Bronchial epithelial cell (primary cell): ENCODE results near the gene SLX4IP. TPM values are rescaled to one million over a fixed set of nuclear protein-coding genes. Genes with fewer than 3 reads are reported as not detected.
A peak's percentile ranks its signal among the peaks of the same experiment; 100 is the strongest.

Experiments used
- DNase-seq: peaks from one replicate; pipeline ENCODE4 v3.0.0-alpha.2; 2010; ENCODE audit warnings: low read depth
- FAIRE-seq: peaks from 2 replicates; lab custom pipeline; 2011; peaks lifted over from hg19 to GRCh38; lab: Jason Lieb, UNC
- H3K27me3 ChIP-seq: 2 replicates; pipeline ENCODE4 v1.5.1; 2011; ENCODE audit warnings: low read length; ENCODE audit not compliant: control insufficient read depth, insufficient read depth
- H3K36me3 ChIP-seq: 2 replicates; pipeline ENCODE4 v1.5.1; 2011; ENCODE audit warnings: low read length; ENCODE audit not compliant: control insufficient read depth, insufficient read depth
- H3K4me3 ChIP-seq: 2 replicates; pipeline ENCODE4 v1.5.1; 2011; ENCODE audit warnings: mild to moderate bottlenecking, low read depth, low read length, control low read depth
- total RNA-seq: library from RNA; depleted of rRNA; stranded (reverse); fragments of >200 nt; gene quantifications from 2 replicates; pipeline ENCODE4 v1.2.1, GENCODE V29; 2014
- TF ChIP-seq, protein P1 (sequence below): IDR thresholded peaks from 2 replicates; pipeline ENCODE4 v1.5.1; 2011; ENCODE audit warnings: mild to moderate bottlenecking, moderate library complexity, low read length, control low read depth, inconsistent platforms; ENCODE audit not compliant: insufficient read depth, severe bottlenecking

SLX4IP gene
- total RNA-seq, 1 donor from 2014 or later, result 3.9 TPM

DNA sequence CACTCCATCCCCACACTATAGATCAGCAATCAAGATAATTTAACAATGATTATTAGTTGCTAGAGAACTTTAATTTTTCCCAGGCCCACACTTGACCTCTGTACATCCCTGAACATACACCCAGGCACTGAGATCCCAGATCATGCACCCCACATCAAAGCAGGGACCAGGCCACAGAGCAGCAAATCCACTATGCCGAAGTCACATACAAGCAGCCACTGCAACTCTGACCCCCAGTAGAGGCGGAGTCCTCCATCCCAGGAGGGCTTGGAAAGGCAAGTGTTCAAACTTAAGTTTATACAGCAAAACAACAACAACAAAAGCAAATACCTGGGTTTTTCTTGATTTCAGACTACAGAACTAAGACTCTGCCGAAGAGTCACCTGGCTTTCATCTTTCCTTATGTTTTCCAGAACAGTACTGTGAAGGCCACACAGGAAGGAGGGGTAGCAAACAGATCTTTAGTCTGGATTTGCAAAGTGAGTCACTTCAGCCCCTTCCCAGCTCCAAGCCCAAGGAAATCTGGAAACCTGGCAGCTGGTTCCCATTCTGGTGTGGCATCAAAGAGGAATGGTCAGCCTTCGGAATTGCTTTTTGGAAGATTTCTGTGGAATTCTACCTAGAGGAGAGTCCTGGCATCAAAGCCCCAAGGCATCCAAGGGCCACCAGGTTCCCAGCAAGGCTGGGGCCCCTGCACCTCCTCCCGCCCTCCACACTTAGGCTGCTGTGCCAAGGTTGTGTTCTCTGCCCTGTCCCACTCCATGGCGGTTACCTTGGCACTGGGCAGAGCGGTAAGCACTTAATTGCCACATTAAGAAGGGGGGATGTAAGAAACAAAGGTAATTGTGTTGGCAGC, 231.3 kb downstream of the SLX4IP start:
- Histone ChIP-seq H3K36me3 (peaks cover 33% of the 10 kb centered on the region), H3K4me3 (peak overlapping the region; percentile 13), H3K27me3 (no peaks in the 10 kb centered on the region)
- TF ChIP-seq, protein P1, sequence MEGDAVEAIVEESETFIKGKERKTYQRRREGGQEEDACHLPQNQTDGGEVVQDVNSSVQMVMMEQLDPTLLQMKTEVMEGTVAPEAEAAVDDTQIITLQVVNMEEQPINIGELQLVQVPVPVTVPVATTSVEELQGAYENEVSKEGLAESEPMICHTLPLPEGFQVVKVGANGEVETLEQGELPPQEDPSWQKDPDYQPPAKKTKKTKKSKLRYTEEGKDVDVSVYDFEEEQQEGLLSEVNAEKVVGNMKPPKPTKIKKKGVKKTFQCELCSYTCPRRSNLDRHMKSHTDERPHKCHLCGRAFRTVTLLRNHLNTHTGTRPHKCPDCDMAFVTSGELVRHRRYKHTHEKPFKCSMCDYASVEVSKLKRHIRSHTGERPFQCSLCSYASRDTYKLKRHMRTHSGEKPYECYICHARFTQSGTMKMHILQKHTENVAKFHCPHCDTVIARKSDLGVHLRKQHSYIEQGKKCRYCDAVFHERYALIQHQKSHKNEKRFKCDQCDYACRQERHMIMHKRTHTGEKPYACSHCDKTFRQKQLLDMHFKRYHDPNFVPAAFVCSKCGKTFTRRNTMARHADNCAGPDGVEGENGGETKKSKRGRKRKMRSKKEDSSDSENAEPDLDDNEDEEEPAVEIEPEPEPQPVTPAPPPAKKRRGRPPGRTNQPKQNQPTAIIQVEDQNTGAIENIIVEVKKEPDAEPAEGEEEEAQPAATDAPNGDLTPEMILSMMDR, result no peak
- FAIRE-seq (no peak), DNase-seq (no peak)

DNA sequence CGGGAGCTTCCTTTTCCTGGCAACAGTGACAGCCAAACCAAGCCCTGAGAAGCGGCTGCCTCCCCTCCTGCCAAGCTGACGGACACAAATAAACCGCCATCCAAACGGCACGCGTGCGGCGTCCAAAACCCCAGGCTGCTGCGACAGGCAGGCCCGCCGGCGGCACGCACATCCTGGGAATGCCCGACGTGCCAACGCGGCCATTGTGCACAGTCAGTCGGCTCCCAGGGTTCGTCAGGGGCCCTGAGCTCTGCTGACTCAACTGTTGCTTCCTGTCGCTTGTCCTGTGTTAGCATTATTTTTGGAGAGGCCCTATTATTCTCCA, 231.9 kb downstream of the SLX4IP start:
- TF ChIP-seq, protein P1, result no peak
- FAIRE-seq, result no peak
- peak; percentile 57 for DNase-seq
- Histone ChIP-seq H3K4me3 (peak overlapping the region; percentile 13), H3K27me3 (no peaks in the 10 kb centered on the region), H3K36me3 (peaks cover 28% of the 10 kb centered on the region)

DNA sequence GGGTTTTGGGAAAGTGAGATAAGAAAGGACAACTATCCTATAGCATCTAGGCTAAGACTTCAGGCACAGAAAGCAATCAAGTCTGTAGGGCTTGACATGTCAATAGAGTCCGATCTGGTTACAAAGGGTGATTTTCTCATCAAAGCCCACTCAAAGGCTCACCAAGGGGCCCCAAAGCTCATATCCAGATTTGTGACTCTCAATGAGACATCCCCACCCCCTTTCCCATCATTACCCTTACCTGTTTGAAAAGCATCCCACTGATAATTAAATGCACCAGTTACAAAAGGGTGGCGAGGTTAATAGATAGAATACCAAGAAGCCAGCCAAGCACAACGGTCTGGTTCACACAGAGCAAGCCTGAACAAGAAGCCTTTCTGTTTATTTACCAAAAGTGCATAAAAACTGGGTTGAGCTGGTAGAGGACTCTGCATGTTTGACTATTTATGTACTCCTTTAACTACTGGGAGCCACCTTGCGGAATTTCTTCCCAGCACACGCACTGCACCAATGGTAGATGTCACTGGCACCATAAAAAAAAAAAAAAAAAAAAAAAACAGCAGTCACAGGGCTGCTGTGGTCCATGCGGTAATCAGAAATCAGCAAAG, 232.6 kb downstream of the SLX4IP start:
- peak; percentile 36 for FAIRE-seq
- Histone ChIP-seq H3K27me3 (no peaks in the 10 kb centered on the region), H3K4me3 (peak overlapping the region; percentile 1), H3K36me3 (peaks cover 30% of the 10 kb centered on the region)
- peak; percentile 80 for DNase-seq
- TF ChIP-seq, protein P1, result peak; percentile 44

- peaks cover 22% of the 10 kb centered on the region for H3K36me3 ChIP-seq
Measured at GRCh38 chr20:10668677-10669368, 233.7 kb downstream of the SLX4IP start.

GRCh38 chr20:10669843-10670446, 234.8 kb downstream of the SLX4IP start:
- no peak for FAIRE-seq
- TF ChIP-seq, protein P1, result no peak
- H3K36me3 ChIP-seq, result peaks cover 18% of the 10 kb centered on the region
- H3K4me3 ChIP-seq, result peak overlapping the region; percentile 90
- DNase-seq, result no peak
- no peaks in the 10 kb centered on the region for H3K27me3 ChIP-seq

More at GRCh38 chr20:10668677-10669368, 233.7 kb downstream of the SLX4IP start:
- Histone ChIP-seq H3K4me3 (no peak overlapping the region), H3K27me3 (no peaks in the 10 kb centered on the region)
- TF ChIP-seq, protein P1, result no peak
- no peak for DNase-seq
- FAIRE-seq, result no peak
